Fibroblast of villous mesenchyme (primary cell): Measurements from ENCODE around the gene THSD7B. TPM values are rescaled to one million over a fixed set of nuclear protein-coding genes. Genes with fewer than 3 reads are reported as not detected.

Source experiments
- DNase-seq: peaks from one replicate; pipeline ENCODE4 v3.0.0-alpha.2; 2010; ENCODE audit warnings: low read depth
- H3K4me3 ChIP-seq: 2 replicates; pipeline ENCODE4 v1.5.1; 2011; ENCODE audit warnings: low read depth, mild to moderate bottlenecking, low read length
- CTCF ChIP-seq: IDR thresholded peaks from 2 replicates; pipeline ENCODE4 v1.5.1; 2012; ENCODE audit warnings: low read depth, mild to moderate bottlenecking, low read length; ENCODE audit not compliant: insufficient read depth
- total RNA-seq: library from RNA; depleted of rRNA; stranded (reverse); fragments of >200 nt; gene quantifications from 2 replicates; pipeline ENCODE4 v1.2.3, GENCODE V29; 2012

Gene THSD7B
- total RNA-seq, 1 donor: 1.3 TPM

DNA sequence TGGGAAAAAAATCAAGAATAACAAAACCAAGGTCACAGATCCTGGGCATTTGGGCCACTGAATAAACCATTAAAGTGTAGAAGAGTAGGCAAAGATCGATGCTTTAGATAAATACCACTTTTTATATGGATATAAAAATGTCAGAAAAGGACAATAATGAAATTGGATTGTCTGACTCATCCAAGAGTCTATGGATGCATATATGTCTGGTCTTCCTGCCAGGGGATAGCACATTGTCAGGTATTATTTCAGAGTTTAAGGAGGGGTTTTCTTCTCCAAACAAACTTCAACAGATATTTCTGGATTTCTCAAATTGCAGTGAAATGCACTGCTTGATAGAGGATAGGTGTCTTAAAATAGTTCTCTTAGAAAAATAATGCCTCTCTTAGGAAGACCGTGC is 466.7 kb downstream of the THSD7B start:
- no peak for TF ChIP-seq CTCF
- no peak overlapping the region for H3K4me3 ChIP-seq
- no peak for DNase-seq

GRCh38 chr2:137233091-137233490 is 467.7 kb downstream of the THSD7B start:
- no peak for DNase-seq
- TF ChIP-seq CTCF: no peak
- no peak overlapping the region for H3K4me3 ChIP-seq

DNA sequence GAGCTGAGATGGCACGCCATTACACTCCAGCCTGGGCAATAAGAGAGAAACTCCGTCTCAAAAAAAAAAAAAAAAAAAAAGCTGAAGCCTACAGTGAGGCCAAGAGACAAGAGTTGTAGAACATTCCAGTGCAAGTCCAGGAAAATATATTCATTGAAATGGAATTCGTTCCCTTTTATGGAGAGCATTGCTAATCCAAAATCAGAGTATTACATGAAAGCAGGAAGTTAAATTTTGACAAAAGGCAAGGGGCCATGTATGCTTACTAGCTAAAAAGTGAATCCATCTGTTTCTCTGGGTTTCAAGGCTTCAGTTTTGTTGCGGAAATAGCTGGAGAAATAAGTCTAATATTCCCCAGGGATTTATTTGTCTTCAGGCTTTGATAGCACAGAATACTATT is 471.7 kb downstream of the THSD7B start:
- TF ChIP-seq CTCF: no peak
- peak; percentile 13 for DNase-seq
- no peak overlapping the region for H3K4me3 ChIP-seq

DNA sequence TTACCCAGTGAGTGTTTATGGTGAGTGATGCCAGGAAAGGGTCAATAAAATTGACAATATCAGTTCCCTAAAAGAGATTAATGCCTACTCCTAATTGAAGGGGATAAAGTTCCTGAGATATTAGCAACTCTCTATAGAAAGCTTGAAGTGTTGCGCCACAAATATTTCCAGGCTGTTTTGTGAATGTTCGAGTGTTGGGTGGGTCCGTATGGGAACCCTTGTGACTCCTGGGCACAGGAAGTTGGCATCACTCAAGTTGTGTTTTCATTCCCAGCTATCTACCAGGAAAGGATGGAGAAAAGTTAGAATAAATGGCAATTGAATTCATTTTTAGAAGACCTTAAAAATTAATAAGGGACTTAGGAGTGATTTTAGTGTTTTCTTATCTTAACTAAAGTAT is 472.7 kb downstream of the THSD7B start:
- TF ChIP-seq CTCF: no peak
- no peak overlapping the region for H3K4me3 ChIP-seq
- DNase-seq: no peak

GRCh38 chr2:137249463-137250130 is 484.3 kb downstream of the THSD7B start:
- H3K4me3 ChIP-seq: no peak overlapping the region
- DNase-seq: peak; percentile 45
- no peak for TF ChIP-seq CTCF

DNA sequence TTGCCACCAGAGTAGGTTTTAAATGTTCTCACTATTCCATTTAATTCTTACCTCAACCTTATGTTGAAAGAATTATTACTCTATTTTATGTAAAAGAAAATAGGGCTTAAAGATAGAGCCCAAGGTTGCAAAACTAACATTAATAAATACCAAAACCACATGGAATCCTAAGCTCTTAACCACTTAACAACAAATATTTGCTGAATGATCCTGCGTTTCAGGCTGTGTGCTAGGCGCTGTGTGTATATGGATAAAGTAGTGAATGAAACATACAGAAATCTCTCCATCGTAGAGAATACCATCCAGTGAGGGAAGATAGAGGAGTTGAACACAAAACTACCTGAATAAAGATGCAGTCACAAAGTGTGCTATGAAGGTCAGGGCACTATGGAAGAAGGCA is 485.1 kb downstream of the THSD7B start:
- no peak for DNase-seq
- no peak overlapping the region for H3K4me3 ChIP-seq
- TF ChIP-seq CTCF: no peak

- no peak overlapping the region for H3K4me3 ChIP-seq
- TF ChIP-seq CTCF: no peak
- DNase-seq: no peak
Observed at GRCh38 chr2:137251045-137251444, 485.7 kb downstream of the THSD7B start.
